SIG-M5 treated with dmso at 0.1 percent for 504 hours (cell line): Measurements from ENCODE around the gene JPH4.
"Not testable (repeated sequence)": the region's sequence is repeated elsewhere in the genome, so short reads cannot be mapped to it uniquely, and the experiment has no call there.

ENCODE experiments used
- DNase-seq: peaks from one replicate; lab custom pipeline; 2025; ENCODE audit not compliant: unreplicated experiment; lab: John Stamatoyannopoulos, UW

Gene JPH4

DNA sequence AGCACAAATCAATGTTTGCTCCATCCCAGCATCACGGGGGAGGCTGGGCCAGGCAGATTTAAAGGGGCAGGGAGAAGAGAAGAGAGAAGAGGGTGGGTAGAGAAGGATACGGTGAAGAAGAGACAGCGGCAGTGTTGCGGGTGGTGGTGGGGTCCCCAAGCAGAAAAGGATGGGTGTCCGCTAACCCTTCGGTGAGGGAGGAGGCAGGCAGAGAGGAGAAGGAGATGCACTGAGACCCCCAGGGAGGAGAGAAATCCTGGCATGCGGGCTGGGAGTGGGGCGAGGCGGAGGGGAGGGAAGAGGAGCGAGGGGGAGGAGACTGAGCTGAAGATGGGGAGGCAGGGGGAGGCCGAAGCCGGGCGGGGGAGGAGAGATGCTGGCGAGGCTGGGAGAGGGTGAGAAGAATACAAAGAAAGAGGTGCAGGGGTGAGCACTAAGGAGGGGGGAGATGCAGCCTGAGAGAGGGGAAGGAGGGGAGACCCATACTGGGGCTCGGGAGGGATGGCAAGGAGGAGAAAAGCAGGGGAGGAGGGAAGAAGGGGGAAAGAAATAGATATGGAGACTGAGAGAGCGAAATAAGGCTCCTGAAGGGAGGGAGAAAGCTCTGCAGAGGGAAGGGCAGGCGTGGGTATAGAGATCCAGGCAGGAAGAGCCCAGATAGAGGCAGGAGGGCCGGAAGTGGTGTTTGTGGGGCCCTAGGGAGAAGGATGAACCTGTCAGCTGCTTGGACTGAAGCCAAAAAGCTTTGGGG lies at the start of gene JPH4:
Gene JPH4 (minus strand): TSS at position 231 of the 751 bp plus-strand sequence. CDS start 1,337 bp downstream, outside the sequence.
- DNase-seq: no peak

DNA sequence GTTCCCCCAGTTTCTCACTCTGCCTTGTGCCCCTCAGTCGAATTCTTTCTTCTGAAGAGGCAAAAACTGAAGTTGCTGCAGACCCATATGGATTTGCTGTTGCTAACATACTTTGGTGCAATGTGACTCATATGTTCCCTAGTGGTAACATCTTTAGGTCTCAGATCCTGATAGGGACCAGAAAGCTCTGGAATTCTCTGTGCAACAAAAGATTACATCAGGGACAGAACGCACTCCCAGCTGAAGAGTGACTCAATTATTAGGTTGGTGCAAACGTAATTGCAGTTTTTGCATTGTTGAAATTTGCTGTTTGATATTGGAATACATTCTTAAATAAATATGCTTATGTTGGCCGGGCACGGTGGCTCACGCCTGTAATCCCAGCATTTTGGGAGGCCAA lies 49.4 kb upstream of the JPH4 start:
- no peak for DNase-seq

DNA sequence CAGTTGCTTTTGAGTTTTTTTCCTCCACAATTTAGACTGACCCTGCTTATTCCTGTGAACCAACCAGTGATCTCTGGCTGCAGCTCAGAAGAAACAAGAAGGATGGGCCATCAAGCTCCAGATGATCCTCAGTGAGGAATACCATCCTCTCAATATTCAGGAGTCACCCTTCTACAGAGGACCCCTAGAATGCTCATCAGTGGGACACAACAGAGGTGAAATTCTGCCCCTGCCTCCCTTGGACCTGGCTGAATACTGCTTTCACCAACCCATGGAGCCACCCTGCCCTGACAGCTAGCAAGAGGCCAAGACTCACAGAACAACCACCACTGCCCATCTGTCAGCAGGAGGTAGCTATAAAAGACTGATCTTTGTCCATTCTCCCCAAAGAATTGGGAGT lies 48.4 kb upstream of the JPH4 start:
- no peak for DNase-seq

DNA sequence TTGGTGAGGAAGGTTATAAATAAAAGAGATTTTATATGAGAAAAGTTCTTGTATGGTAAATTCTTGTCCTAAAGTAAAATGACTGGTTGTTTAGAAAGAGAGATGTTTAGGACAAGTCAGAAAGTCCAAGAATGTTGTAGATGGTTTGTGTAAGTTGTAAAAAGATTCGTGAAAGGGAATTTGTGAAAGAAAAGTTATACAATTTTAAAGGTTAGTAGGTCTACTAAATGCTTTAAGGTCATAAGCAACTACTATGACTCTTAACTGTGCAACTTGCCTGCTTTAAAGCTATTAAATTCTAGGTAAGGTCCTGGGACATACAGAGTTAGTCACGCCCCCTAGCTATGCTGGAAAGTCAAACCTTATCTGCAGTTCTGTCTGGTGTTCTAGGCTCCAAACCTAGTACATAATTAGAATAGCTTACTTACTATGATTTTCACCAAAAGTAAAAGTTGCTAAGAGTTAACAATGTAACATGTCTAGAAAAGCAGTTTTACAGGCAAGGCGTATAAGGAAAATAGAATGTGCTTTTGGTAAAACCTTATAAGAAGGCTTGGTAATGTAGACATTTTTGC lies 46.3 kb upstream of the JPH4 start:
- DNase-seq: no peak

DNA sequence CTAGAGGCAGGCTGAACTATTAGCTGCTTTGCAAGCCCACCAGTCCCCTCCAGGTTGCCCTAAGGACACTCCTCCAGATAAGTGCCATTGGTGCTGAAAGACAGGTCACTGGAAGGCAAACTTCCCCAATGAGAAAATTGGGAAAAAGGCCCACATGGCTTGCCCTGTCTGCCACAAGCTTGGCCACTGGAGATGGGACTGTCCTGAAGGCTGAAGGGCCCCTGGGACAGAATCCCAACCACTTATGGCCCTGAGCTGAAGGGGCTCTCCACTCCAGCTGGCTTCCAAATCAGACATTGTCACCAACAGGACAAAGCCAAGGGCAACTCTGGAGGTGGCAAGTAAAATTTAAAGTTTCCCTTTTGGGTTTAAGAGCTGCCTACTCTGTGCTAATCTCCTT lies 45.4 kb upstream of the JPH4 start:
- no peak for DNase-seq

DNA sequence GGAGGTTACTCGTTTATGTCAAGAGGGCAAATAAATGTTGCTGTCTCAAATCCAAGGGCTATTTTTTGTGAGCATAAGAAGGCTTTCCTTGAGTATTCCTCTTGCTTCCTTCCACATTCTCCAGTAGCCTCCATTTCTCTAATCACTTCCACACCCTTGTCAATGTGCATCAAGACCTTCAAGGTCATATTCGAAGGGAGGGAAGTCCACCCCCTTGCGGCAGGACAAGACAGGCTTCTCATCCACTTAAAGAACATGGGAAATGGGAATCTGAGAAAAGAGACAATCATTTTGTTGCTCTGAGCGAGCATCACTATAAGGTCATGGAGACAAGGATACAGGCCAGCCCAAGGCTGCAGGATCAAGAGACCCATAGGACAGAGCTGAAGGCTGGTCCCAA lies 44.4 kb upstream of the JPH4 start:
- no peak for DNase-seq

DNA sequence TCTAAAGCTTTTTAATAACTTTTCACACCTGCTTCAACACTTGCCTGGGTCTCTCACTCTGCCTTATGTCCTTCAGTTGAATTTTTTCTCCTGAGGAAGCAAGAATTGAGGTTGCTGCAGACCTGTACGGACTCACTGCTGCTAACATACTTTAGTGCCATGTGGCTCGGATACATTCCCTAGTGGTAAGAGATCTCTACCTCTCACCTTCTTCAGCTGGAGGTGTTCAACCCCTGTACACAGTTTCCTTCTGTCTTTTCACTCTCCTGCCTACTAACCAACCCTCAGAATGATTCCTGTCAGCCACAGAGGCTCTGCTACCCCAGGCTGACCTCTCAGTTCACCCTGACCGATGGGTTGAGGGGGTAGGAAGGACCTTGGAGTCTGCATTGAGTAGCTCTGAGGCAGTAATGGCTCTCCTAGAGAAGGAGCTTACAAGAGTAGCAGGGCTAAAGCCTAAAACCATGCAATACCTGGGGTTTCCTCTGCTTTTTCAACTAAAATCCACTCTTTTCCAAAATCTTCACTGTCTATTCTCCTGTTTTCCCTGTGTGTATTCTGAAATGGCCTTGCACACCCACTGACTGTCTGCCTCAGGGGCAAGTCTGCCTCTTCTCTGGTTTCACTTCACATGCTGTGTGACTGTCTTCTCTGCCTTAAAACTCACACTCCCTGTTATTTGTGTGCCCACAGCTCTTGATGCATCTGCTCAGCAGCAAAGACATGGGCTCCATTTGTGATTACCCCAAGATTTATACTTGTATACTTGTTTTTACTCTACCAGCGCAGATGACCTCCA lies 43.5 kb upstream of the JPH4 start:
- DNase-seq: no peak

DNA sequence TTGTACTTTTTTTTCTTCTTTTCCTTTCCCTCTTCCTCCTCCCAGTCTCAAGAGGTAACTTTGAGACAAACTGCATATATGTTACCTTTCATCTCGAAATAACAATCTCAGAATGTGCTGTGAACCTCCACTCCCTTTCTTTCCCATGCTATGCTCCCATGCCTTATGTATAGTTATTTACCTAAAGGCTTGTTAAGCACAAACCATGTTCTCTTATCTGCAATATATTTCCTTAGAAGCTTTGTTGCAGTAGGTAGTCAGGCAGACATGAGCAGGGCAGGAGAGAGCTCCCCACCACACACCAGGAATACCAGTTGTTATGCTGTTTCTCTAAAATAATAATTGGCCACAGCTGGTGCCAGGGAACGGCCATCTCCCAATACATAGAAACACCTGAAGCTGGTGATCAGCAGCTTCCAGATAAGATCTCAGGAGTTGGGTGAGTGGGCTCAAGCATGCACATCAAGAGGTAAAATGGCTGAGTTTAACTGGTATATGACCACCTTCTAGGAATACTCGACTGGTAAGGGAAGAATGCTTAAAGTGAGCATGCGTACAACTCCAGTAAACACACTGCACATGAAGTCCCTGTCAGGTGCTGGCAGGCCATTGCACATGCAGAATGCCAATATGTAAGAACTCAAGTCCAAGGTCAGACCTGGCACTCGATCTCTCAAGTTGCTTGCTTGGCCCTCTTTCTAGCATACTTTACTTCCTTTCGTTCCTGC lies 42.8 kb upstream of the JPH4 start:
- DNase-seq: no peak

DNA sequence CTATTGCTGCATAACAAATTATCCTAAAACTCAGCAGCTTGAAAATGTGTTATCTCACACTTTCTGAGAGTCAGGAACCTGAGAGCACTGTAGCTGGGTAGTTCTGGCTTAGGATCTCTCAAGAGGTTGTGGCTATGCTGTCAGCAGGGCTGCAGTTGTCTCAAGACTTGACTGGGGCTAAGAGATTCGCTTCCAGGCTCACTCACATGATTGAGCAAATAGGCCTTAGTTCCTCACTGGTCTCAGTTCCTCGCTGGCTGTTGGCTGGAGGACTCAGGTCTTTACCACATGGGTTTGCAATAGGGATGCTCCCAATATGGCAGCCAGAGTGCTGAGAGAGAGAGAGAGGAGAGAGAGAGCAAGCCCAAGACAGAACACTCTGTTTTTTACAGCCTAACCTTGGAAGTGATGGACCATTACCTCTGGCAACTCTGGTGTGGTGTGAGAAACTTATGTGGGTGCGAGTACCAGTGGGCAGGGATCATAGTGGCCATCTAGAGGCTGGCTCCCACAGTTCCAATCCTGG lies 41.6 kb upstream of the JPH4 start:
- no peak for DNase-seq

DNA sequence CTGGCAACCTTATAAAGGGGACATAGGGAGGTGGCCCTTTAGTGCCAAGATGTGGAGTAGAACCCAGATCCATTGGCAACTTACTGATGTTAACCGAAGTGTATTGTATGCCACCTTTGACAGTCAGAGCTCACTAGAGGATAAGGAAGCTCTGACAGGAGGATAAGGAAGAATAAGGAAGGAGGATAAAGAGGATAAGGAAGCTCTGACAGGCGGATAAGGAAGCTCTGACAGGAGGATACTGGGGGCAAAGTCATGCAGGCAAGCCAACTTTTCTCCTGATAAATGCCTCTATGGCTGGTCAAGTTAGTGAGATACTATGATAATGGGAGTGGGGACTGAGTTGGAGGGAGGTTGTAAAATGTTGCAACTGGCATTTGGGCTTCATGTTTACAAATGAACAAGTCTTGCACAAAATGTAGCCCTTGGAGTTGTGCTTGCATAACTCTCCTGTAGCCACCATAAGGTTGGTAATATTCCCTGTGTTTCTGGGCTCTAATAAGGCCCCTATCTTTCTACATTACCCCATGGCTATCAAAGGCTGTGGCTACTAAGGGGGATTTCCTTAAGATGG lies 39.9 kb upstream of the JPH4 start:
- DNase-seq: no peak

DNA sequence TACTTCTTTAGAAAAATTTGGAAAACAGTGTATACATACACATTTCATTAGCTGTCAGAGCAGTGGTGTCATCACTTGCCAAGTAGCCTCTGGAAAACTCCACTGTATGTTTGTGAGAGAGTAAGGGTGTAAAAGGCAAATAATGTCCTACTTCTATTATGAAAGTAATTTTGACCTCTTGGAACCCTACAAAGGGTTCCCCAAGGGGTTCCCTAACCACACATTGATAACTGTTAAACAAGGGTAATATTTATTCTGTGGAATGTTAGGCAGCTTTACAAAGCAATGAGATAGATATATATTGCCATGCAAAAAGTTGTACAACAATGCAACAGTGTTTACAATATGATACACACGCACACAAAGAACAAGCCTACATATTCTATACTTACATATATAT lies 38.9 kb upstream of the JPH4 start:
- no peak for DNase-seq

DNA sequence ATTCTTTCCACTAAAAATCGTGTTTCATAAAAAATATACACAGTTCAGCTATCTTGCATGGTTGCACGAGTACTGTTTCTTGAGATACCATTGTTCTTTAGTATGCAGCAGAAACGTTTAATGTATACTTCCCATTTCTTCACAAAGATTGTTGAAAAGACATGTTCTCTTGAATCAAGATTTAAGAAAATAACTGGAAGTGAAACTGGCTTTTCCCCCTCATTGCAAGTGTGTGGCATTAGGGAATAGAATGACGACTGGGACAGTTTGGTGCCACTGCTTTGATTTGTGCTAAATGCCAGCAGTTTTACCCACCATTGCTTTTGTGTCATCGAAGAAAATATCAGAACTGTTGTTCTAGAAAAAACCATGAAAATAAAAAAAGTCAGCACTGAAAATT lies 37.3 kb upstream of the JPH4 start:
- no peak for DNase-seq

DNA sequence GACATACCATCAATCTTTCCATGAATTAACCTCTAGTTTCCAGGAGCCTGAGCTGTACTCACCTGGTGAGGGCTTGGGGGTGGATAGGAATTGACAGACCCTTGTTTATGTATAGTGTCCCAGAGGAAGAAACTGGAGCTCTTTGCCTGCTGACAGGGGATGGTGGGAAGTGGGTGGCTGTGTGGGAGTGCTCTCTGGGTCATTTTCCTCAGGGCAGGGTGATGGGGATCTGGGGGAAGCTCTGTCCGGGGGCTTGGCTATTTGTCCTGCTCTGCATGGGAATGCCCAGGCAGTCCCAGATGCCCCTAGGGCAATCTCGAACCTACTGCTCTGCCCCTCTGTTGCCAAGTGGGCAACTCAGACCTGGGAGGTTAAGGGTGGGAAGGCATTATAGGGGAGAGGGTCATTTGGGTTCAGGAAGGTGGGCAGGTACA lies 35.8 kb upstream of the JPH4 start:
- no peak for DNase-seq

DNA sequence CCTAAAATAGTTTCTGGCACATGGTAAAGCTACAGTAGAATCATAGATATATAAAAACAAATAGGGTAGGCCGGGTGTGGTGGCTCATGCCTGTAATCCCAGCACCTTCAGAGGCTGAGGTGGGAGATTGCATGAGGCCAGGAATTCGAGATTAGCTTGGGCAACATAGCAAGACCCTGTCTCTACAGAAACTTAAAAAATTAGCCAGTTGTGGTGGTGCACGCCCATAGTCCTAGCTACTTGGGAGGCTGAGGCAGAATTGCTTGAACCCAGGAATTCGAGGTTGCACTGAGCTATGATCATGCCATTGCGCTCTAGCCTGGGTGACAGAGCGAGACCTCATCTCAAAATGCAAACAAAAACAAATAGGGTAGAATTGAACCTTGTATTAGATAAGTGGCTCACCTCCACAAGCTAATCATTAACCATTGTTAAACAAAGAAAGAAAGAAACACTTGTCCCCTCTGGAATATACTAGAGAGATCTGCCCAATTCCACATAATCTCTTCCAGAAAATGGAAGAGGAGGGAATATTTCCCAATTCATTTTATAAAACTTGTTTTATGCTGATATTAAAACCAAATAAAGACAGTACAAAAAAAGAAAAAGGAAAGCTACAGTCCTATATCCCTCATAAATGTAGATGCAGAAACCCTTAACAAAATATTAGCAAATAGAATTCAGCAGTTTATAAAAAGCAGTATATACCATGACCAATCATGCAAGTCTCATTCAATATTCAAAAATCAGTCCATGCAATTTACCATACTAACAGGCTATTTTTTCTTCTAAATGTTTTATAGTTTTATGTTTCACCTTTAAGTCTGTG lies 34.9 kb upstream of the JPH4 start:
- no peak for DNase-seq

DNA sequence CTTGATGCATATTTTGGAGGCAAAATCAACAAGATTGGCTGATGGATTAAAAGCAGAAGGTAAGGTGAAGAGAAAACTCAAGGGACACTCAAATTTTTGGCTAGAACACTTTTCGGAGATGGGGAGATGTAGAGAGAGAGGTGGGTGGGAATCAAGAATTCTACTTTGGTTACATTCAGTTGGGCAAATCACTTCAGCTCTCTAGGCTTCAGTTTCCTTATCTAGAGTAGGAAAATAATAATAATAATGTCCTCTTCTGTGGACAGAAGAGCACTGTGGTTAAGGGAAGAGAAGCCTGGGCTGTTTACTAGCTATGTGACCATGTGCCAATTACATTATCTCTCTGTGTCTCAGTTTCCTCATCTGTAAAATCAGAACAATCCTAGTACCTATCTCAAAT lies 34.2 kb upstream of the JPH4 start:
- DNase-seq: no peak

DNA sequence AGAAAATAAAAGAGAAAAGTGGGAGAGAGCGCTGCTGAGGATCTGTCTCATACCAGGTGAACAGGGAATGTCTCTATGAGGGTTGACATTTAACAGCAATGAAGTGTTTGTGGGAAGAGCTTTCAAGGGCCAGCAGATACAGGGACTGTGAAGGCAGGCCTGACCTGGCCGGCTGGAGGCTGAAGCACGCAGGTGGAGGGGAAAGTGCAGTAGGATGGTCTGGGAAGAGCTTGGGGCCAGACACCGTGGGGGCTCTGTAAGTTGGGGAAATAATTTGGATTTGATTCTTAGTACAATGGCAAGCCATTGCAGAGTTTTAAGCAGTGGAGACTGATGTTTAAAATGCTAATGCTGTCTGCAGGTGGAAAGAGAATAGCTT lies 33.8 kb upstream of the JPH4 start:
- no peak for DNase-seq

DNA sequence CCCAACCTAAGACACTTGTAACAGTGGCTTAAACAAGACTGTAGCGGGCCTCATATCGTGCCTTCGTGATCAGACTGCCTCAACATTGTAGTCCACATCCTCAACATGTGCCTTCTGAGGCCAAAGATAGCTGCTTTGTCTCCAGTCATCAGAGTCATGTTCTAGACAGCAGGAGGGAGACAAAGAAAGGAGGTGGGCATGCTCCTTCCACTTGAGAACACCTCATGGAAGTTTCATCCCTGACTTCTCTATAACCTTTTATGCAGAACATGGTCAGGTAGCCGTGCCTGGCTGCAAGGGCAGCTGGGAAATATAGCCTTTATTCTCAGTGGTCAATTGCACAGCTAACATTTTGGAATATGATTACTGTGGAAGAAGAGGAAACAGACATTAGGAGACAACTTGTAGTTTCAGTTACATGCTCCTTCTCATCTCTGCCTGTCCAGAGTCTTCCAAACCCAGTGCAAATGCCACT lies 32.3 kb upstream of the JPH4 start:
- DNase-seq: no peak

DNA sequence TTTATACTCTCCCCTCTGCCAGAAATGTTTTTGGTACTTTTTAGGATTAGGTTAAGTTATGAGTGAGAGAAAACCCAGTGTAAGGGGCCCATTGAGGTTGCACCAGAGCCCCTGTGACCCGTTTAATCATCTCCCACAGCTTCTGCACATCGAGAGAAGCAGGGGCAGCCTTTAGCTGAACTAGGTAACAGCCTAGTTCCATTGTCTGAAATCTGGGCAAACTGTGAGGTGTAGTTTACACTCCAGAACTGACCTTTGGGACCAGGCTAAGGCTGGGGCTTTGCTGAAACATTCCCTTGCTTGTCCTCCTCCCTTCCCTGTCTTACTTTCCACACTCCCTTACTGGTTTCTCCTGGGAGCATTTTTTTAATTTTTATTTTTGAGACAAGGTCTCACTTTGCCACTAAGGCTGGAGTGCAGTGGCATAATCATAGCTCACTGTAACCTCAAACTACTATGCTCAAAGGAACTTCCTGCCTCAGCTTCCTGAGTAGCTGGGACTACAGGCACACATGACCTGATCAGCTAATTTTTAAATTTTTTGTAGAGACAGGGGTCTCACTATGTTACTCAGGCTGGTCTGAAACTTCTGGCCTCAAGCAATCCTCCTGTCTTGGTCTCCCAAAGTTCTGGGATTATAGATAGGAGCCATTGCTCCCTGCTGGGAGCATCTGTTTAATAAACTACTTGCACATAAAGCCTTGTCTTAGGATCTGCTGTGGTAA lies 31.7 kb upstream of the JPH4 start:
- DNase-seq: no peak

DNA sequence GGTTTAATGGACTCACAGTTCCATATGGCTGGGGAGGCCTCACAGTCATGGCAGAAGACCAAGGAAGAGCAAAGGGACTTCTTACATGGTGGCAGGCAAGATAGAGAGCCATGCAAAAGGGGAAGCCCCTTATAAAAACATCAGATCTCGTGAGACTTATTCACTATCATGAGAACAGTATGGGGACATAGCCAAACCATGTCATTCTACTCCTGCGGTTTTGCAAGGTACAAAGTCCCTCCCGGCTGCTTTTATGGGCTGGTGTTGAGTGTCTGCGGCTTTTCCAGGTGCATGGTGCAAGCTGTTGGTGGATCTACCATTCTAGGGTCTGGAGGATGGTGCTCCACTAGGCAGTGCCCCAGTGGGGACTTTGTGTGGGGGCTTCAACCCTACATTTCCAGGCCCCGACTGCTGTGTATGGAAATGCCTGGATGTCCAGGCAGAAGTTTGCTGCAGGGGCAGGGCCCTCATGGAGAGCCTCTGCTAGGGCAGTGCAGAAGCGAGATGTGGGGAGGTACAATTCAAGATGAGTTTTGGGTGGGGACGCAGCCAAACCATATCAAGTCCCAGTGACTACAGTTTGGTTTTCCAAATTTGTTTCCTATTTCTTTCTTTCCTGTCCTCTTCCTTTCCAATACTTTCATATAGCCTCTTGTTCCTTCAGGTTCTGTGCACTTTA lies 31.0 kb upstream of the JPH4 start:
- DNase-seq: not testable (repeated sequence)
